ENCODE results near the gene RBM47. TPM values are rescaled to one million over a fixed set of nuclear protein-coding genes. Genes with fewer than 3 reads are reported as not detected.
"Not testable (repeated sequence)": the region's sequence is repeated elsewhere in the genome, so short reads cannot be mapped to it uniquely, and the experiment has no call there.

The RBM47 gene
- total RNA-seq, 1 experiment from 2014 or later: 0.28 TPM

DNA sequence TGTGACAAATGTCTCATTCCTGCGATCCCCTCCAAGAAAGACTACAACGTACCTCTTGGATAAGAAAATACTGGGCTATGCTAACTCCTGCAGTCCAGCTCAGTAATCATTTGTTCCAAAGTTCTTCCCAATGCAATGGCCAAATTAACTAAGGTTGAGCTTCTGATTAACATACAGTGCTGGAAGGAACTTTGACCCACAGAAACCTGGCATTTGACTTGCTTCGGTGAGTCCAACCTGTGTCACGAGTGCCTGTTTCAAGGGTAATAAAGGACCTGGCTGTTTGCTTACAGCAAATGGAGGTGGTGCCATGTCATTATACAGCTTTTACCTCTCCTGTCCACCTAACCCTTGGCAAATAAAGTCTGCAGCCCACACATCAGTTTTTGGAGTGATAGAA is 83.2 kb downstream of the RBM47 start:
- intact Hi-C loops (cut with micrococcal nuclease; ENCODE audit: unreplicated experiment): no loop called here
- Histone ChIP-seq H3K4me1 (ENCODE audit: insufficient read depth, low read length, poor library complexity, severe bottlenecking) (no peaks in the 10 kb centered on the region), H3K4me3 (ENCODE audit: low read depth, low read length, poor library complexity, severe bottlenecking) (no peak overlapping the region), H3K27me3 (replicated peaks; ENCODE audit: insufficient read depth, low read depth, low read length, poor library complexity) (no peaks in the 10 kb centered on the region), H3K36me3 (ENCODE audit: insufficient read depth, low read length, poor library complexity, severe bottlenecking) (no peaks in the 10 kb centered on the region), H3K27ac (ENCODE audit: low read depth, low read length, poor library complexity, severe bottlenecking) (no peak overlapping the region), H3K9me3 (ENCODE audit: low read depth, low read length, poor library complexity, severe bottlenecking) (no peaks in the 10 kb centered on the region)
- no peak for DNase-seq (ENCODE audit: low spot score)
- CTCF ChIA-PET: interaction anchor here (0.6 kb wide), 1 partner anchor 685 kb away, joined by 4 read pairs; no protein-coding TSS in a partner anchor
- no TSS peak for BruUV-seq (replicated peaks)
- POLR2A ChIA-PET (ENCODE audit: low non-redundant PET): no interaction called here
- TF ChIP-seq EZH2 (IDR thresholded peaks at IDR 0.05; ENCODE audit: borderline replicate concordance, low read depth, low read length, poor library complexity, severe bottlenecking): no peak
- TF ChIP-seq, protein P1, sequence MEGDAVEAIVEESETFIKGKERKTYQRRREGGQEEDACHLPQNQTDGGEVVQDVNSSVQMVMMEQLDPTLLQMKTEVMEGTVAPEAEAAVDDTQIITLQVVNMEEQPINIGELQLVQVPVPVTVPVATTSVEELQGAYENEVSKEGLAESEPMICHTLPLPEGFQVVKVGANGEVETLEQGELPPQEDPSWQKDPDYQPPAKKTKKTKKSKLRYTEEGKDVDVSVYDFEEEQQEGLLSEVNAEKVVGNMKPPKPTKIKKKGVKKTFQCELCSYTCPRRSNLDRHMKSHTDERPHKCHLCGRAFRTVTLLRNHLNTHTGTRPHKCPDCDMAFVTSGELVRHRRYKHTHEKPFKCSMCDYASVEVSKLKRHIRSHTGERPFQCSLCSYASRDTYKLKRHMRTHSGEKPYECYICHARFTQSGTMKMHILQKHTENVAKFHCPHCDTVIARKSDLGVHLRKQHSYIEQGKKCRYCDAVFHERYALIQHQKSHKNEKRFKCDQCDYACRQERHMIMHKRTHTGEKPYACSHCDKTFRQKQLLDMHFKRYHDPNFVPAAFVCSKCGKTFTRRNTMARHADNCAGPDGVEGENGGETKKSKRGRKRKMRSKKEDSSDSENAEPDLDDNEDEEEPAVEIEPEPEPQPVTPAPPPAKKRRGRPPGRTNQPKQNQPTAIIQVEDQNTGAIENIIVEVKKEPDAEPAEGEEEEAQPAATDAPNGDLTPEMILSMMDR (conservative IDR thresholded peaks at IDR 0.05; ENCODE audit: low read depth, low read length): no peak

DNA sequence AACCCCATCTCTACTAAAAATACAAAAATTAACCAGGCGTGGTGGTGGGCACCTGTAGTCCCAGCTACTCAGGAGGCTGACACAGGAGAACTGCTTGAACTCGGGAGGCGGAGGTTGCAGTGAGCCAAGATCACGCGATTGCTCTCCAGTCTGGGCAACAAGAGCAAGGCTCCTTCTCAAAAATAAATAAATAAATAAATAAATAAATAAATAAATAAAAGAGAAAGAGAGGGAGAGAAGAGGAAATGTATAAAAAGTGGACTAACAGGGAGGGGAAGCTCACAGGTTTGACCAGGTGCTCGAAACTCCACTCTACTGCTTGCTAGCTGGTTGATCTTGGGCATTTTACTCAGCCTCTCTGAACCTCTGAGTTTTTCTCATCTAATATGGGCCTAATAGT is 84.2 kb downstream of the RBM47 start:
- BruUV-seq (replicated peaks); H3K4me3 ChIP-seq (ENCODE audit: low read depth, low read length, poor library complexity, severe bottlenecking); H3K36me3 ChIP-seq (ENCODE audit: insufficient read depth, low read length, poor library complexity, severe bottlenecking); H3K4me1 ChIP-seq (ENCODE audit: insufficient read depth, low read length, poor library complexity, severe bottlenecking); CTCF ChIA-PET; intact Hi-C loops (cut with micrococcal nuclease; ENCODE audit: unreplicated experiment); H3K27ac ChIP-seq (ENCODE audit: low read depth, low read length, poor library complexity, severe bottlenecking); DNase-seq (ENCODE audit: low spot score); H3K27me3 ChIP-seq (replicated peaks; ENCODE audit: insufficient read depth, low read depth, low read length, poor library complexity); POLR2A ChIA-PET (ENCODE audit: low non-redundant PET); H3K9me3 ChIP-seq (ENCODE audit: low read depth, low read length, poor library complexity, severe bottlenecking): not testable (repeated sequence)

DNA sequence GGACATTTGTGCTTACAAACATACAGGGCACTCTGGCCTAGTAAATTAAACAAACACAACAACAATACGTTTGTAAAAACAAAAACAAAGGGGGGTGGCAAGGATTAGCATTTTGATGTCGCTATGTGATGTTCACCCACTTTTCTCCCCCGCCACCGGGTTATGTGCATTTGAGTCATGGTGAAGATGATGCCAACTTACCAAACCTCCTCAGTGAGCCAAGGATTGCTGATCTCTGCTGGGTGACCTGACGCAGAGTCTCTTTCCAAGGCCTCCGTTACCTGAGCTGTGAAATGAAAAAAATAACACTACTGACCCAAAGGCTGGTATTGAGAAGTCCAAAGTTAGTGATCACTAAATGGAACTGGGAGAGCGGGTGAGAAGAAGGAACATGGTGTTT is 85.4 kb downstream of the RBM47 start:
- POLR2A ChIA-PET (ENCODE audit: low non-redundant PET): interaction anchor here (0.6 kb wide), 1 partner anchor 11 kb away, joined by 5 read pairs; no protein-coding TSS in a partner anchor
- CTCF ChIA-PET: no interaction called here

DNA sequence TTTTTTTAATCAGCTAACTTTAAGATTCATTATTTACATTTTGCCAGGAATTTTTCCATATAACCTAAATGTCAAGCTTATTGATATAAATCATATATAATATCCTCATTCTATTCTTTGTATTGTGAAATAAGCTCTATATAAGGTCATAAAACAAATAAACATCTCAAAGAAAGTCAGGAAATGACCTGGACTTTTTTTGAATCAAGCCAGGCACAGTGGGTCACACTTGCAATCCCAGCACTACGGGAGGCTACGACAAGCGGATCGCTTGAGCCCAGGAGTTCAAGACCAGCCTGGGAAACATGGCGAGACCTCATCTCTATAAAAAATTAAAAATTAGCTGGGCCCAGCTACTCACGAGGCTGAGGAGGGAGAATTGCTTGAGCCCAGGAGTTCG is 88.9 kb downstream of the RBM47 start:
- TF ChIP-seq EZH2 (IDR thresholded peaks at IDR 0.05; ENCODE audit: borderline replicate concordance, low read depth, low read length, poor library complexity, severe bottlenecking): no peak
- TF ChIP-seq, protein P1 (conservative IDR thresholded peaks at IDR 0.05; ENCODE audit: low read depth, low read length): no peak
- no TSS peak for BruUV-seq (replicated peaks)
- no peaks in the 10 kb centered on the region for H3K27me3 ChIP-seq (replicated peaks; ENCODE audit: insufficient read depth, low read depth, low read length, poor library complexity)
- no peaks in the 10 kb centered on the region for H3K36me3 ChIP-seq (ENCODE audit: insufficient read depth, low read length, poor library complexity, severe bottlenecking)
- no peaks in the 10 kb centered on the region for H3K9me3 ChIP-seq (ENCODE audit: low read depth, low read length, poor library complexity, severe bottlenecking)
- ChIA-PET POLR2A (ENCODE audit: low non-redundant PET) (no interaction called here), CTCF (no interaction called here)
- no peak overlapping the region for H3K4me3 ChIP-seq (ENCODE audit: low read depth, low read length, poor library complexity, severe bottlenecking)
- H3K4me1 ChIP-seq (ENCODE audit: insufficient read depth, low read length, poor library complexity, severe bottlenecking): no peaks in the 10 kb centered on the region
- H3K27ac ChIP-seq (ENCODE audit: low read depth, low read length, poor library complexity, severe bottlenecking): no peak overlapping the region
- DNase-seq (ENCODE audit: low spot score): no peak
- intact Hi-C loops (cut with micrococcal nuclease; ENCODE audit: unreplicated experiment): no loop called here

More for the DNA sequence above, 85.4 kb downstream of the RBM47 start:
- Histone ChIP-seq H3K27ac (ENCODE audit: low read depth, low read length, poor library complexity, severe bottlenecking) (no peak overlapping the region), H3K36me3 (ENCODE audit: insufficient read depth, low read length, poor library complexity, severe bottlenecking) (no peaks in the 10 kb centered on the region), H3K27me3 (replicated peaks; ENCODE audit: insufficient read depth, low read depth, low read length, poor library complexity) (no peaks in the 10 kb centered on the region), H3K9me3 (ENCODE audit: low read depth, low read length, poor library complexity, severe bottlenecking) (no peaks in the 10 kb centered on the region), H3K4me1 (ENCODE audit: insufficient read depth, low read length, poor library complexity, severe bottlenecking) (no peaks in the 10 kb centered on the region), H3K4me3 (ENCODE audit: low read depth, low read length, poor library complexity, severe bottlenecking) (no peak overlapping the region)
- no peak for TF ChIP-seq EZH2 (IDR thresholded peaks at IDR 0.05; ENCODE audit: borderline replicate concordance, low read depth, low read length, poor library complexity, severe bottlenecking)
- TF ChIP-seq, protein P1 (conservative IDR thresholded peaks at IDR 0.05; ENCODE audit: low read depth, low read length): no peak
- no TSS peak for BruUV-seq (replicated peaks)
- intact Hi-C loops (cut with micrococcal nuclease; ENCODE audit: unreplicated experiment): no loop called here
- DNase-seq (ENCODE audit: low spot score): no peak
